Endometrial microvascular endothelial cells (primary cell): ENCODE data around the gene SMARCA2. TPM values are rescaled to one million over a fixed set of nuclear protein-coding genes. Genes with fewer than 3 reads are reported as not detected.

Source experiments
- in situ Hi-C: cut with HindIII; loops from 2 replicates; pipeline ENCODE4 v1.10.0; 2017; ENCODE audit warnings: low sequenced_read_pairs, low pct_unique_long_range_greater_than_20kb; ENCODE audit errors: inconsistent ontology term
- total RNA-seq: library from RNA; depleted of rRNA; stranded (reverse); fragments of >200 nt; gene quantifications from one replicate; pipeline ENCODE4 v1.2.3, GENCODE V29; 2015; ENCODE audit errors: inconsistent ontology term

The SMARCA2 gene
- total RNA-seq, 1 donor from 2014 or later, result 30.5 TPM

- in situ Hi-C loops, result no loop called here
Measured at GRCh38 chr9:2180704-2181103, 165.6 kb downstream of the SMARCA2 start.

- in situ Hi-C loops, result no loop called here
Measured at GRCh38 chr9:2181792-2182191, 166.6 kb downstream of the SMARCA2 start.

- in situ Hi-C loops, result no loop called here
Measured at GRCh38 chr9:2190939-2191608, 175.9 kb downstream of the SMARCA2 start.

GRCh38 chr9:2191609-2191972 lies 176.4 kb downstream of the SMARCA2 start:
- in situ Hi-C loops, result no loop called here

- in situ Hi-C loops, result no loop called here
Measured at GRCh38 chr9:2192356-2192979, 177.3 kb downstream of the SMARCA2 start.

GRCh38 chr9:2193552-2193951 lies 178.4 kb downstream of the SMARCA2 start:
- in situ Hi-C loops, result no loop called here

- in situ Hi-C loops, result no loop called here
Measured at GRCh38 chr9:2195211-2195610, 180.1 kb downstream of the SMARCA2 start.

GRCh38 chr9:2196757-2197156 lies 181.6 kb downstream of the SMARCA2 start:
- in situ Hi-C loops, result no loop called here

GRCh38 chr9:2198956-2199635 lies 183.9 kb downstream of the SMARCA2 start:
- in situ Hi-C loops, result no loop called here

GRCh38 chr9:2199999-2200796 lies 185.1 kb downstream of the SMARCA2 start:
- in situ Hi-C loops, result no loop called here

GRCh38 chr9:2208465-2208864 lies 193.3 kb downstream of the SMARCA2 start:
- in situ Hi-C loops, result no loop called here

GRCh38 chr9:2208991-2209390 lies 193.8 kb downstream of the SMARCA2 start:
- in situ Hi-C loops, result no loop called here

- in situ Hi-C loops, result no loop called here
Measured at GRCh38 chr9:2209400-2209799, 194.3 kb downstream of the SMARCA2 start.

- in situ Hi-C loops, result no loop called here
Measured at GRCh38 chr9:2210201-2210600, 195.1 kb downstream of the SMARCA2 start.

GRCh38 chr9:2213830-2214468 lies 198.8 kb downstream of the SMARCA2 start:
- in situ Hi-C loops, result no loop called here

- in situ Hi-C loops, result no loop called here
Measured at GRCh38 chr9:2214707-2215106, 199.6 kb downstream of the SMARCA2 start.

GRCh38 chr9:2215921-2216441 lies 200.8 kb downstream of the SMARCA2 start:
- in situ Hi-C loops, result no loop called here

GRCh38 chr9:2216591-2216990 lies 201.4 kb downstream of the SMARCA2 start:
- in situ Hi-C loops, result no loop called here

- in situ Hi-C loops, result no loop called here
Measured at GRCh38 chr9:2217540-2217939, 202.4 kb downstream of the SMARCA2 start.
